Renal cortex interstitium (tissue), 11 donors: ENCODE results near the gene GXYLT1. TPM values are rescaled to one million over a fixed set of nuclear protein-coding genes. Genes with fewer than 3 reads are reported as not detected.
"Not testable (repeated sequence)": the region's sequence is repeated elsewhere in the genome, so short reads cannot be mapped to it uniquely, and the experiment has no call there.

Source experiments
- DNase-seq, 11 donors: peaks; one replicate each; pipeline ENCODE4 v3.0.0-alpha.2; 2013; ENCODE audit warnings: low read depth in 9 of 11, low spot score in 4 of 11; ENCODE audit errors: extremely low read depth in 1 of 11
- polyA plus RNA-seq, 3 donors: library from polyadenylated mRNA; unstranded; fragments of 120-200 nt; gene quantifications; one replicate each; pipeline ENCODE4 v1.2.1, GENCODE V29; 2013; ENCODE audit not compliant: insufficient read length in 3 of 3

Gene GXYLT1
- polyA plus RNA-seq, 3 donors = 31.4 to 35.6 (median 31.8) TPM

DNA sequence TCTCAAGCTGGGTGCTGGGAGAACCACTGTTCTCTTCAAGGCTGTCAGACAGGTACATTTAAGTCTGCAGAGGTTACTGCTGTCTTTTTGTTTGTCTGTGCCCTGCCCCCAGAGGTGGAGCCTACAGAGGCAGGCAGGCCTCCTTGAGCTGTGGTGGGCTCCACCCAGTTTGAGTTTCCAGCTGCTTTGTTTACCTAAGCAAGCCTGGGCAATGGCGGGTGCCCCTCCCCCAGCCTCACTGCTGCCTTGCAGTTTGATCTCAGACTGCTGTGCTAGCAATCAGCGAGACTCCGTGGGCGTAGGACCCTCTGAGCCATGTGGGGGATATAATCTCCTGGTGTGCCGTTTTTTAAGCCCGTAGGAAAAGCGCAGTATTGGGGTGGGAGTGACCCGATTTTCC lies 95.7 kb downstream of the GXYLT1 start:
- DNase-seq = not testable (repeated sequence)

DNA sequence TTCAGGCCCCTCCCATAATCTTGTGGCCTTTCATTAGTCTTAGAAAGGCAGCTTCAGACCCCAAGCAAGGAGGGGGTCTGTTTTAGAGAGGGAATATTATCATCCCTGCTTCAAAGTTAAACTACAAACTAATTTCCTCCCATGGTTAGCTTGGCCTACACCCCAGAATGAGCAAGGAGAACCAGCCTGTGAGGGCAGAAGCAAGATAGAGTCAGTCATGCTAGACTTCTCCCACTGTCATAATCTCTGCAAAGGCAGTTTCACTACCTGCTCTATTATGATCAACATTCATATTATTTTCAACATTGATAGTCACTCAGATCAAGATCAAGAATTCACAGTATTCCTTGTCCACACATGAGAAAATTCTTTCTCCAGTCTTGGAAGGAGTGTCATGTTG lies 105.1 kb downstream of the GXYLT1 start:
- DNase-seq = no peak

DNA sequence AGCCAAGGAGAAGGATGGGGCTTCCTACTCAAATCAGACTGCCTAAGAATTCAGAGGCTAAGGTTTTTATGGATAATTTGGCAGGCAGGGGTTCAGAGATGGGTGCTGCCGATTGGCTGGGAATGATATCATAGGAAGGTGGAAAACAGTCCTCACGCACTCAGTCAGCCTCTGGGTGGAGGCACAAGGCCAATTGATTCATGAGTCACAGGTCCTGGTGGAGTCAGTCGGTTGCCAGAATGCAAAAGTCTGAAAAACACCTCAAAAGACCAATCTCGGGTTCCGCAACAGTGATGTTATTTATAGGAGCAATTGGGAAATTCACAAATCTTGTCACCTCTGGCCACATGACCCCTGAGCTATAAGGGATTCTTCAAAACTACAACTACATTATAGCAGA lies 105.5 kb downstream of the GXYLT1 start:
- DNase-seq = no peak

DNA sequence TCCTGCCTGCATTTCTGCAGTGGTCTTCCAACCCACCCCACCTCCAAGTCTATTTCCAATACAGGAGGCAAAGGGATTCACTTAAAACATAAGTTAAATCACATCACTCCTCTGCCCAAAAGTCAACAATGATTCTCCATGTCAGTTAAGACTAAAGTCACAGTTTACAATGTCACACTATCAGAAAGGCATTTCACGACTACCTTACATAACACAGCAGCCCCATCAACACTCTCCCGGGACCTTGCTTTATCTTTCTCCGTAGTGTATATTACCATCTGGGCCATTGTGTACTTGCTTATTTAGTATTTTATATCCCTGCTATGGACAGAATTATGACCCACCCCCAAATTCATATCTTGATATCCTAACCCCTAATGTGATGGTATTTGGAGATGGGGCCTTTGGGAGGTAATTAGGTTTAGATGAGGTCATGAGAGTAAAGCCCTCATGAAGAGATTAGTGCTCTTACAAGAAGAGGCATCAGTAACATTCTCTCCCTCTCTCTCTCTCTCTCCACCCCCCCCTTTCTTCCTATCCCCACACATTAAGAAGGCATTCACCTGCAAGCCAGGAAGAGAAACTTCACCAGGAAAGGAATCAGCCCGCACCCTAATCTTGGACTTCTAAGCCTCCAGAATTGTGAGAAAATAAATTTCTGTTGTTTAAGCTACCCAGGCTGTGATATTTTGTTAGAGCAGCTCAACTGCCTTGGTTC lies 112.7 kb downstream of the GXYLT1 start:
- DNase-seq = no peak

Other genes starting within 250 kb of the GXYLT1 start
- 10 to 100 TPM; 25.5 to 28.4 (median 26.2) TPM for gene YAF2, start 93.4 kb upstream of the GXYLT1 start, polyA plus RNA-seq
- gene ZCRB1, start 181.2 kb upstream of the GXYLT1 start, polyA plus RNA-seq = 100 to 1,000 TPM in 1 of 3 donors, 10 to 100 TPM in 2; 93.0 to 109 (median 97.6) TPM
- gene PPHLN1, start 181.3 kb upstream of the GXYLT1 start, polyA plus RNA-seq = 10 to 100 TPM; 66.6 to 76.5 (median 70.5) TPM